ENCODE data around the gene ABCA4.

ABCA4 gene

DNA sequence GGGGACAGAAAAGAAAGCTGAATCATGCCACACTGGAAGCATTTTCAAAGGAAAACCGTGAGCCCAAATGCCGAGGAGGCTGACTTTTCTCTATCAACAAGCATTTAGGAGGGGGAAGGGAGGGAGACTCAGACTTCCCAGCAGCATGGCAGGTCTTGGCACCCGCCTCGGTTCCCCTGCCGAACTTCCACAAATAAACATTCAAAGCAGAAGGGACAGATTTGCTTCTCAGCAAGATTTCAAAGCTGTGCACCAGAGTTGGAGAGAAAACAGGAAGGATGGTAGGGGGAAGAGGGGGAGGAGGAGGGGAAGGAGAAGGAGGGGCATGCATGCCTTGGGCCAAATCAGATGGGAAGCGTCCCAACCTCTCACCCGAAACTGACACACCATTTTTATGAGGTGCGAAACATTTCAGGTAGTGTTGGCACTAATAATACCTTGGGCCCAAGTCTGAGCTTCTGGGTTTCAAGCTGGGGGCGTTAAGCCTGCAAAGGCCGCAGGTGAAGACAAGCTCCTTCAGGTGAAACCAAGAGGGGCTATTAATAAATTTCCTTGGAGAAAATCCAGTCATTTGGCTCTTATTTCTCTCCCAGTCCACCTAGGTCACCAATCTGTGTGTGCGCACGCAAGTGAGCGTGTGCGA lies 26.4 kb downstream of the ABCA4 start:
- Mint-ChIP-seq H3K27me3 (peaks cover 83% of the 10 kb centered on the region), H3K4me3 (peak overlapping the region; percentile 32), H3K36me3 (ENCODE audit: low read depth) (no peaks in the 10 kb centered on the region), H3K27ac (peak overlapping the region; percentile 83), H3K4me1 (ENCODE audit: low read depth) (peaks cover 50% of the 10 kb centered on the region), H3K9me3 (no peaks in the 10 kb centered on the region)
- intact Hi-C loops (cut with micrococcal nuclease), result no loop called here

DNA sequence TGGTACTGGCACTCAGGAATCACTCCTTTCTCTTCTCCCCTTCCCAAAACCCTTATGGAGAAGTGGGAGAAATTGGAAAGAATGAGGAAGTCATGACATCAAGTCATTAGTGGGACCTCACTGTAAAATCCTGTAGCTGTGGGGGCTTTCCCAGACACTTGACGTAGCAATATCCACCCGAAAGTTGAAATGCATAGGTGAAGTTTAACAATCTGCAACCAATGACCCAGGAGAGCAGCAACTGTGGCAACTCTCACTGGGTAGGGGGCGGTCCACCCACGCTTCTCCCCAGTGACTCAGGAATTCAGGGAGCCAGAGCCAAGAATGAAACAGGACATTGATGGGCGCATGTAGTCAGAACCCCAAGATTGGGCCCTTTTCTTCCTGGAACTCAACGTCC lies 27.0 kb downstream of the ABCA4 start:
- H3K27ac Mint-ChIP-seq, result peak overlapping the region; percentile 83
- no peaks in the 10 kb centered on the region for H3K36me3 Mint-ChIP-seq (ENCODE audit: low read depth)
- peaks cover 50% of the 10 kb centered on the region for H3K4me1 Mint-ChIP-seq (ENCODE audit: low read depth)
- intact Hi-C loops (cut with micrococcal nuclease), result no loop called here
- peak overlapping the region; percentile 32 for H3K4me3 Mint-ChIP-seq
- H3K27me3 Mint-ChIP-seq, result peaks cover 77% of the 10 kb centered on the region
- H3K9me3 Mint-ChIP-seq, result no peaks in the 10 kb centered on the region

DNA sequence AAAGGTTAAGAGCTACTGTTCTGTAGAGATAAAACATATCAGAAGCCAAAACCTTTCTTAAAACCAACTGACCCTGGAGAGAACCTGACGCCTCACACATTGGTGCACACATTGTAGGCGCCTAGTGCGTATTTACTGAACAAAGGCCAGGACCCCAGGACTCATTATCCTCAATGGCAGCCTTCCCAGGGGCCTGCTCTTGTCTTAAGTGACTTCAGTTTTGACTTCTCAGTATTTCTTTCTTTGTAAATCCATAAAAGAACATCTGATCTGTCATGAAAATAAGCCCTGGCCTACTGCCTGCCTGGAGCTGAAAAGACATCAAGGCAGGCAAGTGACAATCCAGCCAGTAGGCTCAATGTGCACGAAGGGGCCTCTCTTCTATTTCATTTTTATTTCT lies 27.6 kb downstream of the ABCA4 start:
- Mint-ChIP-seq H3K9me3 (no peaks in the 10 kb centered on the region), H3K4me3 (no peak overlapping the region), H3K4me1 (ENCODE audit: low read depth) (peaks cover 50% of the 10 kb centered on the region), H3K27me3 (peaks cover 77% of the 10 kb centered on the region), H3K27ac (no peak overlapping the region), H3K36me3 (ENCODE audit: low read depth) (no peaks in the 10 kb centered on the region)
- intact Hi-C loops (cut with micrococcal nuclease), result no loop called here

DNA sequence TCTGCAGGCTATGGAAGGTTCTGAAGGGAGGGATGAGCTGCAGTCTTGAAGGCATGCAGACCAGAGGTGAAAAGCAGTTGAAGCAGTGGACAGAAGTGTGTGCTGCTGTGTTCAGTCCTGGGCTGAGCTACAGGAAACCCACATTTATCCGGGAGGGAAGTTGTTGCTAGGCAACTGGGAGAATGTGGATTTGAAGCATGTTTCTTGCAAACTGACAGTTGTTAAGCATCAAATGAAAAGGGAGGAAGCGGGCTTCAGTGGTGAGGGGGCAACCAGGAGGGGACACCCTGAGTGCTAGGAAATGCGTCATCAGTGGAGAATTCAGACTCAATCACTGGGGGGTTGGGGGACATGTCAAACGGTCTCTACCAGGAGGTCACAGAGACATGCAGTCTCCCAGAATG lies 28.7 kb downstream of the ABCA4 start:
- Mint-ChIP-seq H3K4me3 (no peak overlapping the region), H3K27me3 (peaks cover 78% of the 10 kb centered on the region), H3K27ac (no peak overlapping the region)

DNA sequence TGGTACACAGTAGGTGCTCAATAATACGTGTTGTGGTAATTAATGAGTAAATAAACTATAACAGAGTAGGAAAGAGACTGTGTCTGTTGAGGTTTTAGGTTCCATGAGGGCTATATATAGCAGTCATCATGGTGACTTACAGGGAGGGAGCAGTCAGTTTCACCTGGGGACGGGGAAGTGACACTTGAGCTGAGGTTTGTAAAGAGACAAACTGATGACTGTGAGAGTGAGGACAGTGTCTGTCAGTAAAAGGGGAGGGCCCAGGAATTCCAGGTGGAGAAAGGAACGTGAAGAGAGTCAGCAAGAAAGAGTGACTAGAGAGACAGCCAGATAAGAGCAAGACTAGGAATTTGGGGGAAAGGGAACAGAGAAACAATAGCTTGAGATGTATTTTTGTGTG lies 30.2 kb downstream of the ABCA4 start:
- H3K4me3 Mint-ChIP-seq, result no peak overlapping the region
- intact Hi-C loops (cut with micrococcal nuclease), result no loop called here
- H3K4me1 Mint-ChIP-seq (ENCODE audit: low read depth), result peaks cover 45% of the 10 kb centered on the region
- no peaks in the 10 kb centered on the region for H3K36me3 Mint-ChIP-seq (ENCODE audit: low read depth)
- H3K9me3 Mint-ChIP-seq, result no peaks in the 10 kb centered on the region
- H3K27ac Mint-ChIP-seq, result no peak overlapping the region
- peaks cover 76% of the 10 kb centered on the region for H3K27me3 Mint-ChIP-seq

More for the DNA sequence above, 28.7 kb downstream of the ABCA4 start:
- H3K4me1 Mint-ChIP-seq (ENCODE audit: low read depth), result peaks cover 49% of the 10 kb centered on the region
- no peaks in the 10 kb centered on the region for H3K9me3 Mint-ChIP-seq
- intact Hi-C loops (cut with micrococcal nuclease), result no loop called here
- no peaks in the 10 kb centered on the region for H3K36me3 Mint-ChIP-seq (ENCODE audit: low read depth)

DNA sequence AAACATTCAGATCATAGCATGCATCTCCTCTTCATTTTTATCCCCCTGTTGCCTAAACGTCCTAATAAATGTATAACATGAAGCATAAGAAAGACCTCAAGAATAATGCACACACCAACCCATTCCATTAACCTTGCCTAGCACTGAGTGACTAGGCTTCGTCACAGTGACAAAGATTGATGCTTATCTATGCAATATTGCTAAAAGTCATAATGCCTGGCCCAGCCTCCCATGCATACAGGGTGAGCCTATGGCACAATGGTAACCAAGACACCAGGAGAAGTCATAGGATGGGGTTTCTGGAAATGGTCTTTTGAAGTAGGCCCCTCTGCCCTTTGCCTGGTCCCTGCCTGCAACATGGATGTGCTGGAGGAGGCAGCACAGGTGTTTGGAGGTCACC lies 33.8 kb downstream of the ABCA4 start:
- Mint-ChIP-seq H3K36me3 (ENCODE audit: low read depth) (no peaks in the 10 kb centered on the region), H3K4me3 (no peak overlapping the region), H3K27ac (no peak overlapping the region), H3K27me3 (peaks cover 79% of the 10 kb centered on the region), H3K4me1 (ENCODE audit: low read depth) (peaks cover 24% of the 10 kb centered on the region), H3K9me3 (no peaks in the 10 kb centered on the region)
- intact Hi-C loops (cut with micrococcal nuclease), result no loop called here

DNA sequence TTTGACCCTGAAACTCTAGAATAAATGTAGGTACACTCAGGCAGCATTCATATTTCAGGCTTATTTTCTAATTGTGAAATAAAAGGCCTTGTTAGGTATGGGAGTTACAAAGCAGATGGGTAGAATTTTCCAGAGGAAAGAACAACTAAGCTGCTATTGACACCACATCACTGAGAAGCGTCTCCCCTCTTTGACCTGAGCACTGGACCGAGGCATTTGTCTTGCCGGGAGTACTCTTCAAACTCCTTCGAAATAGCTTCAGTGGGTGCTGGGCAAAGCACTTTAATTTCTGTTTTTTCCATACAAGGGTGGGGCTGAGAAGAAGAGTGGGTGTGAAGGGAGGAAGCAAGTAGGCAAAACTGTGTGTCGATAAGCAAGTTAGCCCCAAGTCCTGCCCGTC lies 36.4 kb downstream of the ABCA4 start:
- intact Hi-C loops (cut with micrococcal nuclease), result no loop called here
- H3K27me3 Mint-ChIP-seq, result peaks cover 78% of the 10 kb centered on the region
- H3K36me3 Mint-ChIP-seq (ENCODE audit: low read depth), result no peaks in the 10 kb centered on the region
- no peaks in the 10 kb centered on the region for H3K9me3 Mint-ChIP-seq
- H3K4me3 Mint-ChIP-seq, result no peak overlapping the region
- H3K4me1 Mint-ChIP-seq (ENCODE audit: low read depth), result peaks cover 8% of the 10 kb centered on the region
- H3K27ac Mint-ChIP-seq, result no peak overlapping the region

DNA sequence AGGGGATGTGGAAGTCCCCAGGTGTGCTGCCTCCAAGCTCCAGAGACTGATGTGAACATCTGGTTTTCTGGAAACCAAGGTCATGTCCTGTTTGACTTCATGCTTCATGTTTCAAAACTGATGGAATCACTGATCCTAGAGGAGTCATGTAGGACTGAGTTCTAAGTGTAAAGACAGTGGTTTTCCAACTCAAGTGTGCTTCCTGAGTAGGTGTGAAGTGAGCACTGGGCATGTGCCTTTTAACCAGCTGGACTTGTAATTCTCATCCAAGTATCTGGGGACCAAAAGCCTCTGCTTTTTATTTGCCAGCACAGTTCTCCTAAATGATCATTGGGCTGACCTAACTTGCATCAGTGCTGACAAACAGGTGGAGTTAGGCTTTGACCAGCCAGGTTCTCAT lies 36.9 kb downstream of the ABCA4 start:
- H3K36me3 Mint-ChIP-seq (ENCODE audit: low read depth), result no peaks in the 10 kb centered on the region
- peaks cover 8% of the 10 kb centered on the region for H3K4me1 Mint-ChIP-seq (ENCODE audit: low read depth)
- H3K4me3 Mint-ChIP-seq, result no peak overlapping the region
- peaks cover 81% of the 10 kb centered on the region for H3K27me3 Mint-ChIP-seq
- H3K9me3 Mint-ChIP-seq, result no peaks in the 10 kb centered on the region
- intact Hi-C loops (cut with micrococcal nuclease), result no loop called here
- H3K27ac Mint-ChIP-seq, result no peak overlapping the region

DNA sequence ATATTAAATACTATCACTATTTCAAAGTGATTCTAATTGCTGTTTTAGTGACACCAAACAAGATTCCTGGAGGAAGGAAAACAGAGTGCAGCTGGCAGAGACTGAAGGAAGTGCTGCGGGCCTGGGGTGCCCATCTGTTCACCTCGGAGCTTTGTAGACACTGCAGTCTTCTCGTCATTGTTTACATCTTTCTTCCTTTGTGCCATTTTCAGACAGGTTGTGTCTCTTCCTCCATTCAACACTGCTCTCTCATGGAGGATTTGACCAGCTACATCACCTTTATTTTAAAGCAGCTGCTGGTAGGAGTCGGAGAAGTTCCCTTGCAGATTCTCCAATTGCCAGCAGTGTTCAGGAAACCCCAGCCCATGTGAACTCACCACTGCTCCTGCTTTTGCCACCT lies 37.3 kb downstream of the ABCA4 start:
- Mint-ChIP-seq H3K27me3 (peaks cover 79% of the 10 kb centered on the region), H3K27ac (no peak overlapping the region), H3K4me1 (ENCODE audit: low read depth) (peaks cover 8% of the 10 kb centered on the region), H3K4me3 (no peak overlapping the region), H3K9me3 (no peaks in the 10 kb centered on the region), H3K36me3 (ENCODE audit: low read depth) (no peaks in the 10 kb centered on the region)
- intact Hi-C loops (cut with micrococcal nuclease), result no loop called here

DNA sequence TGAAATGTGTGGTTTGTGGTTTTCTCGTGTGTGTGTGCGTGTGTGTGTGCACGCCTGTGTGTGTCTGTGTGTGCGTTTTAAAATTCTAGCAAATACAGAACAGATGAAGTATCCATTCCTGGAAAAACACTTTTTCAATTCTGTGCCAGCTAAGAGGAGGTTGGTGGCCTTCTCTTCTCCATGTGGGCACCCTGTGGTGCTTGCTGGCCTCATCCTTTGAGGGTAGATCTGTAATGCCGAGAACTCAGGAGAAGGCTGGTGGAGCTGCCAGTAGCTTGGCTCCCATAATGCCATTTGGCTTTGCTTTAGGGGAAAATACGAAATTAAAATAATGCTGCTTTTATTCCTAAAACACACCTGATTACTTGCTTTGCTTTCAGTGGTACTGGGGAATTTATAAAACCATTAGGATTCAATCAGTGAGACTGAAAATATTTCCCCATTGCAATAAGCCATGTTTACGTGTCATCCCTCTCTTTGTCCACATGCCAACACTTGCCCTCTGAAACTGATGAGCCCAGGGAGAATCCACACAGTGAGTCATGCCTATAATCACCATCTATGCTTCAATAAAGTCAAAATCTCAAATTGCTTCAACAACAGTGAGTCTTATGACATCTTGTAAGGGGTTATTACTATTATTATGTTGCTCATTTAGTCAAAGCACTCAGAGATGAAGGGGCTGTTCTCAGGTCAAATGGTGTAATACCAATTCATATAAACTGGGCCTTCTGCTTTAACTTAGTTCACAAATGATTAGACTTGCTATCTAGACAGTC lies 39.2 kb downstream of the ABCA4 start:
- intact Hi-C loops (cut with micrococcal nuclease), result no loop called here
- no peaks in the 10 kb centered on the region for H3K36me3 Mint-ChIP-seq (ENCODE audit: low read depth)
- H3K9me3 Mint-ChIP-seq, result no peaks in the 10 kb centered on the region
- peaks cover 66% of the 10 kb centered on the region for H3K27me3 Mint-ChIP-seq
- no peak overlapping the region for H3K4me3 Mint-ChIP-seq
- H3K4me1 Mint-ChIP-seq (ENCODE audit: low read depth), result peaks cover 8% of the 10 kb centered on the region
- no peak overlapping the region for H3K27ac Mint-ChIP-seq

DNA sequence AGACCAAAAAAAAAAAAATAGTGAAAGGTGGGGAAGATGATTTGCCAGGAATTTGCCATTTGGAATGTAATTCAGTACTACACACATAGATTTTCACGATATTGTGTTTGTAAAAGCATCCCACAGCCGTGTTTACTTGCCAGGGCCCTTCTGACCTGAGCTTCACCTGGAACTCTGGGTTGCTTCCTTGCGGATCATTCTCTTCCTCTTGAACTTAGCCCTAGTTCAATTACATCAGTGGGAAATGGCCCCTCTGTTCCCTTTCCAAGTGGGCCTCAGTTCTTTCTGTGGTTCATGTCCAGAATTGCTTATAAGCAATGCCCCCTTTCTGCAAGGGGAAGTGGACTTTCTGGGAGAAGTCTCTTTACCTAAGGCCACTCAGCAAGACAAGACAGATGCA lies 41.0 kb downstream of the ABCA4 start:
- H3K36me3 Mint-ChIP-seq (ENCODE audit: low read depth), result no peaks in the 10 kb centered on the region
- no peaks in the 10 kb centered on the region for H3K9me3 Mint-ChIP-seq
- intact Hi-C loops (cut with micrococcal nuclease), result loop anchor here (5.0 kb wide), 1 partner anchor 32 kb away; no protein-coding TSS in a partner anchor
- H3K4me1 Mint-ChIP-seq (ENCODE audit: low read depth), result peaks cover 6% of the 10 kb centered on the region
- H3K27ac Mint-ChIP-seq, result no peak overlapping the region
- no peak overlapping the region for H3K4me3 Mint-ChIP-seq
- peaks cover 68% of the 10 kb centered on the region for H3K27me3 Mint-ChIP-seq

DNA sequence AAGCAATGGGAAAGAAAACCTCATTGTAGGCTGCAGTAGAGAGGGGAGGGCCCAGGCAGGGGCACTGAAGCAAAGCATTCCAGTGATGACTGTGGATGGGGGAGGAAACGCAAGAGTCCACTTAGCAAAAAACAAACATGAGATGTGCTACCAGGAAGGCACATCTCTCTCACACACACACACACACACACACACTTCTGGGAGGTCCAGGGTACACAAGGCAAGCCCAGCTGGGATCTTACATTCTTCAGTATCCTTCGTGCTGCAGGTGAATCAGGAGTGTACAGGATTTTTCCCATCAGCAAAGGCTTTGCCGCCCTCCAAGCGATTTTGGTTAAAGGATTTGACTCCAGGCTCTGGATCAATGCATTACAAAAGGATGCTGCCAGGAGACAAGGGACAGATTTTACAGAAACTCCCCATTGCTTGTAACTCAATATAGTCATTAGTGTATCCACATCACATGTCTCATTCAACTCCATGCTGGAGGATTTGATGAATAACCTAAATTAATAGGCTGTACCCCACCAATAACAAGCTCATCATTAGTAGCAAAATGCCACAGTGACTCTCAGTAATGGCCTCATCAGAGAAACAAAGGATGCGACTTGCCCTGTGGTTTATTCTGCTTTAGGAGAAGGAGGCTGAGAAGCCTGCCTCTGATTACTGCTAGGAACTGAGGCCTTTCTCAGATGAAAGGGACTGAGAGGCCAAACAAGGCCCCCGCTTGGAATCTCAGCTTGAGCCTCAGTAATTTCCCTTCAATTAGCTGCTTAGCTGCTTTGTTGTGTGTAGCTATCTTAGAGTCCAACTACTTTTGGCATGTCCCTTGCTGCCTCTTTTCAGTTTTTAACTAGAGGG lies 41.6 kb downstream of the ABCA4 start:
- Mint-ChIP-seq H3K27me3 (peaks cover 67% of the 10 kb centered on the region), H3K9me3 (no peaks in the 10 kb centered on the region), H3K4me1 (ENCODE audit: low read depth) (no peaks in the 10 kb centered on the region), H3K4me3 (no peak overlapping the region), H3K36me3 (ENCODE audit: low read depth) (no peaks in the 10 kb centered on the region), H3K27ac (no peak overlapping the region)
- intact Hi-C loops (cut with micrococcal nuclease), result loop anchor here (5.0 kb wide), 1 partner anchor 33 kb away; no protein-coding TSS in a partner anchor

DNA sequence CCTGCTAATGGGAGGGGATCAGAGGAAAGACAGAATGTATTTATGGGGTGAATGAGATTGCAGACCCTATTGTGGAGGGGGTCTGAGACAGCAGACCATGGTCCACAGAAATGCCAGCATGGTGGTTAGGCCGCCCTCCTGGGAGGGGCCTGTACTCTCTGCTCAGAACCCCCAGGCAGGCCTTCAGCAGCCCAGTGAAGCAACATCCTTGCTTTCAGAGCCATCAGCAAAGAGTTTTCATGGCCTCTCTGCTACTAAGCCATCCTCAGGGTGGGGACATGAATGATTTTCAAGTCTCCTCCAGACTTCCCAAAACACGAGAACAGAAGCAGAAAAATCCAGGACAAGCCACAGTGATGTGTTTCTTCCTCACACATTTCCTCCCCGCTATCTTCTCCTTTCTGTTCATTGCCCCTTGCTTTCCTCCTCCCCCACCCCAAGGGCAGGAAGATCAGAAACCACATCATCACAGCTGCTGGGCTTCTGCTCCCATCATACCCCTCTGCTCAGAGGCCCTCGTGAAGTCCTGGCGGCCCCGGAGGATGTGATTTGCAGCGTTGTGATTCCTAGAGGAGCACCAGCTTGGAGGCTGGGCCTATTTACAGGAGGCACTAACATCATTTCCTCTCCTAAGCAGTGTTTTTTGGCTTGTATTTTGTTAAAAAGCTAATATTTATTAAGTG lies 48.0 kb downstream of the ABCA4 start:
- H3K4me3 Mint-ChIP-seq, result no peak overlapping the region
- peaks cover 5% of the 10 kb centered on the region for H3K4me1 Mint-ChIP-seq (ENCODE audit: low read depth)
- peaks cover 70% of the 10 kb centered on the region for H3K27me3 Mint-ChIP-seq

More for the DNA sequence above, 48.0 kb downstream of the ABCA4 start:
- intact Hi-C loops (cut with micrococcal nuclease), result no loop called here
- H3K36me3 Mint-ChIP-seq (ENCODE audit: low read depth), result no peaks in the 10 kb centered on the region
- no peak overlapping the region for H3K27ac Mint-ChIP-seq
- H3K9me3 Mint-ChIP-seq, result no peaks in the 10 kb centered on the region

Measured in dendritic cell treated with granulocyte-macrophage colony-stimulating factor and Interleukin-4, amounts not matched to agents 40 ng/mL and 50 ng/mL, for 4 days (primary cell).